ENCODE results near the gene RAB23.

Gene RAB23

GRCh38 chr6:57242505-57242904 is 20.4 kb upstream of the RAB23 start:
- DNase-seq: no peak

DNA sequence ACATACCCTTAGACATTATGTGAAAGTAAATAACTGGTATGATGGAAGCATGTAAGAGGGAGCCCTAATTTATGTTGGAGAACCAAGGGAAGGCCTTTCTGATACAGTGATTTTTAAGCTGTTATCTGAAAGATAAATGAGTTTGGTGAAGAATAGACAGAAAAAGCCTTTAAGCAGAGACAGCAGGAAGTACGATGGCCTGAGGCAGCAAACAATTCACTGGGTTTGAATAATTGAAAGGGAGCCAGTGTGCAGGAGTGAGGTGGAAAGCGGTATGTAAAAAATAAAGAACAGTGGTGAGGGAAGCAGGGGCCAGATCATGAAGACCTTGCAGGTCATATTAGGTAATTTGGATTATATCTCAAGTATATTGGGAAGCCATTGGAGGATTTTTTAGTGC is 4.1 kb upstream of the RAB23 start:
- peak; percentile 26 for DNase-seq

DNA sequence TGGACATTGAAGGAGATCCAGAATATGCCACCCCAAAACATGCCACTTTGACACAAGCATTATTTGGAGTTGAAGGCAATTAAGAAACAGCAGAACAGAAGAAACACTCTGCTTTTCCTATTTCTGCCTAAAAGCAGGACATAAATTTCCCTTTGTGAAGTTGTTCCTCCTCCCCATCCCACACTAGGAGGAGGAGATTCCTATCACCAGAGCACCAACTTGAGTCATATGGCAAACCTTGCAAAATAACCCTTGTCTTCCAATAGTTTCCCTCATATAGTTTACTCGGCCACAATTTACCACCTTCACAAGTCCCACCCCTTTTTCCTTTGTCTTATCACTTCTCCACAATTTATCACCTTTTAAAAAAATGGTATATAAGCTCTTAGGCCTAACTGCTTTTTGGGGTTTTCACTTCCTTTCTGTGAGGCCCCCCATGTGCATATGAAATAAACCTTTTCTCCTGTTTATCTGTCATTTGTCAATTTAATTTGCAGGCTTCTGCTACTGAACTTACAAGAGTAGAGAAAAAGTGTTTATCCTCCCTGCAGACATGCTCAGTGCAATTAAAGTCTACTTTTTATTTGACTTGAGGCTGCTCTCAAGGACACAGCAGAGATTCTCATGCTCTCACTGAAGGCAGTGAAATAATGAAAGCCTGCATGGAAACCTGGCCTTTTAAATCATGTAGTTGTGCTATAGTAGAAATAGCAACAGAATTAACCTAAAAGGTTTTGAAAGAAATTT is 2.8 kb upstream of the RAB23 start:
- DNase-seq: no peak

DNA sequence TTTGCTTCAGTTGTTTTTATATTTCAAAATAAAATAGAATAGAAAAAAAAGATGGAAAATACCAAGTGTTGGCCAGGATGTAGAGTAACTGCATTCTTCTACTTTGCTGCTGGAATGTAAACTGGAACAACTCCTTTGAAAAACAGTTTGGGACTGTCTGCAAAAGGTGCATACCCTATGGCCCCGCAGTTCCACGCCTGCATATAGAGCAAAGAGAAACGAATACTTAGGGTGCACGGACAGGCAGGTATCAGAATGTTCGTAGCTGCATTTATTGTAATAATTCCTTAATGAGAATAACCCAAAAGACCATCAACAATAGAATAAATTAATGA is 603 bp upstream of the RAB23 start:
- no peak for DNase-seq

- peak; percentile 86 for DNase-seq
These were observed 744 bp downstream of the RAB23 start for GRCh38 chr6:57221191-57221935.

GRCh38 chr6:57220083-57220703 is 1.9 kb downstream of the RAB23 start:
- no peak for DNase-seq

DNA sequence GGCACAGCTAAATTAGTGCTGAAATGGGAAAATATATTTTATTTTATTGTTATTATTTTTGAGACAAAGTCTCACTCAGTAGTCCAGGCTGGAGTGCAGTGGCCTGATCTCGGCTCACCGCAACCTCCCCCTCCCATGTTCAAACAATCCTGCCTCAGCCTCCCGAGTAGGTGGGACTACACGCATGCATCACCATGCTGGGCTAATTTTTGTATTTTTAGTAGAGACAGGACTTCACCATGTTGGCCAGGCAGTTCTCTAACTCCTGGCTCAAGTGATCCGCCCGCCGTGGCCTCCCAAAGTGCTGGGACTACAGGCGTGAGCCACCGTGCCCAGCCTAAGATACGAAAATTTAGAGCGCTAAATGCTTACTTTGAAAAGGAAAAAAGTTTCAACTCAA is 4.8 kb downstream of the RAB23 start:
- no peak for DNase-seq

GRCh38 chr6:57216235-57217101 is 5.6 kb downstream of the RAB23 start:
- DNase-seq: no peak

- DNase-seq: no peak
These were observed 6.8 kb downstream of the RAB23 start for GRCh38 chr6:57215260-57215659.

DNA sequence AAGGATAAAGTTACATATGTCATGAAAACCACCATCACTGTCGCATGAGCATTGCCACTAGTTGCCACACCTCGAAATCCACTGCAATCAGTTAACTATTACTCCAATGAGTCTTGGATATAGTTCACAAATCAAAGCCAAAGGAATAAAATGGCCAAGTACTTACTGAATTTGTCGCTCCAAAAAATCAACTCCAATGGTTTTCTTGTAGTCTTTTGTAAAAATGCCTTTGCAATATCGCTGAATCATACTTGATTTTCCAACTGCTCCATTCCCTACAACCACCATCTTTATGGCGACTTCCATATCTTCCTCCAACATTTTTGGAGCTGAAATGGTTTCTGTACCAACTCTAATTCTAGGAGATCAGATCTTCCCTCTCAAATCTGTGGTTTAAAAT is 12.0 kb downstream of the RAB23 start:
- no peak for DNase-seq

DNA sequence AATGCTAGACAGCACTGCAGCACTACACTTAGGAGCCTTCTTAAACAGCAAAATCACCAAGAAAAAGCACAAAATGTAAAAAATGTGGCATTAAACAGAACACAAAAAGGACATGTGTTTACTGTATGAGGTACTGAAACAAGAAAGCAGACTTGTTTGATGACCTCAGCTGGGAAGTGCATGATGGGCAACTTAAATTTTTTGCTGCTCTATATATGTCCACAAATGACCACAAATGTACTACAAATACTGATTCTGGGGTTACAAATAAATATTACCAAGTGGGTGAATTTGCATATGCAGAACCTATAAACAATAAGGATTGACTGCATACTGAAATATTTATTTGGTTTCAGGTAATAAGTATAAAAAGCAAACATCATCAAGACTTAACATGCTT is 13.1 kb downstream of the RAB23 start:
- DNase-seq: no peak

- no peak for DNase-seq
These were observed 14.2 kb downstream of the RAB23 start for GRCh38 chr6:57207872-57208271.

DNA sequence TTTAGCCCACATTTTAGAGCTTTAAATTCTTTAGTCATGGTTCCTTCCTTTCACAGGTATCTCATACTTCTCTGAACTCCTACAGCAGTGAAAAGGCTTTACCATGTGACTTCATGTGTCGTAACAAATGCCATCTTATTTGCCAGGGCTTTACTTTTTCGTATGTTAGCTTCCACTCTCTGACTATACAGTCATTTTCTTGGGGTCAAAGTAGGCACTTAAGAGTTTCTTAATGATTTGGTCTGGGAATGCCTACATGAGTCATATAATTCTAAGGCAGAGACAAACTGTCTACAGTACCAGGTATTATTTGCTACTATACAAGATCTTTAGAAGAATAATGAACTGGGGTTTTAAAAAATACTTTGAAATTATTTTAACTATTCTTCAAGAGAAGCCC is 15.0 kb downstream of the RAB23 start:
- no peak for DNase-seq

DNA sequence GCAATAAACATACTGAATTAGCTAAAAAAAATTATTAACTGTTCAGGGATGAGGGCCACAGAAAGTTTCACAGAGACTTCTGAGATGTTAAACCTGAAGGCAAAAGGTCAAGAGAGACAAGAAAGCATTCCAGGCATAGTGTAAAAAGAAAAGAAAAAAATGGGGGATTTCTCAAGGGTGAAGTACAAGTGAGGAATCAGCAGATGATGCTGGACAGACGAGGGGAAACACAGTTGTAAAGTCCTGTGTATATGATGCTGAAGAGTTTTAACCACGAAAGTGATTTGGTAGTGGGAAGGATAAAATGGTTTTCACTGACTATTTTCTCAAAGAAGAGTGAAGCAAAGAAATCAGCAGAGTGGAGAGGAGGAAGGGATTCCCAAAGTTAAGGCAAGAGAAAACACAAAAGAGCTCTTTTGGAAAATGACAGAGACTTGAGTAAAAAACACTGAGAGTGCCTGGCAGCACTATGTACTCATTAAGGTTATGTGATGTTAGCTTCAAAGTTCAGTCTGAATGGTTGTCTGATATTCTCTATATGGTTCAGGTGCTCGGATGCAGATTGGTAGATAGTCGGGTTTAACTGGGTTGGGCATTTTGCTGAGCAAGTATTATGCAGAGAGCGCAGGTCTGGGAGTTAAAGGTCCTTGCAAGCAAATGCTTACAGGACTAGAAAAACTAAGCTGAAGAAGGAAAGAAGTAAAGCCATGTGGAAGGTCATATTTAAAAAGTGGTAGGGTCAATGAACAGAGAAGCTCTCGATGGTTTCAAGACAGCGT is 16.4 kb downstream of the RAB23 start:
- no peak for DNase-seq

DNA sequence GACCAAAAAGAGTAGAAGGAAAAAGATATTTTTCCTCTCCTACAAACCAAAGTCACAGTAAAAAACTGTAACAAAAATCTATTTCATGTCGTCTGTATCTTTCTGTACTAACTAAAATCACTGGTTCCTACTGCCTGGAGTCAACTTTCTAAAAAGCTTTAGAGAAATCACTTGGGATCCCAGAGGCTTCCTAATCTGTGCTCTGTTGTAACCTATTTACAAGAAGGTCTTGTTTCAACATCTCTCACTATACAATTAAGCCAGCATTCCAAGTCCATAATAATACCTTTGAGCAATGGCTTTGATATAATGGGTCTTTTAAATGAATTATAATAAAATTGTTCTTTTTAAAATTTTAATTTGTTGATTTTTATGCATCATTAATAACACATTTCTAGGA is 20.4 kb downstream of the RAB23 start:
- no peak for DNase-seq

- DNase-seq: no peak
These were observed 23.0 kb downstream of the RAB23 start for GRCh38 chr6:57198926-57199636.

DNA sequence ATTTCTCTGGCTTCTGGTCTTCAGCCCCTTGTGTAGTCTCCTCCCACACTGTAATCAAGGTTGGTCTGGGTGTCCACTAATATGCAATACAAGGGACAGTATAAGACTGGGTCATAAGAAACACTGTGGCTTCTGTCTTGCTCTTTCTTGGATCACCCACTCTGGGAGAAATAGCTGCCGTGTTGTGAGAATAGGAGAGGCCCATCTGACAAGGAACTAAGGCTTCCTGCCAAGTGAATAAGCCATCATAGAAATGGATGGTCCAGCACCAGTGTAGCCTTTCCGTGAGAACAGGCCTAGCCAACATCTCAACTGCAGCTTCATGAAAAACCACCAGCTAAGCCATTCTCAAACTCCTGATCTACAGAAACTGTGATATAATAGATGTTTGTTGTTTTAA is 26.6 kb downstream of the RAB23 start:
- no peak for DNase-seq

DNA sequence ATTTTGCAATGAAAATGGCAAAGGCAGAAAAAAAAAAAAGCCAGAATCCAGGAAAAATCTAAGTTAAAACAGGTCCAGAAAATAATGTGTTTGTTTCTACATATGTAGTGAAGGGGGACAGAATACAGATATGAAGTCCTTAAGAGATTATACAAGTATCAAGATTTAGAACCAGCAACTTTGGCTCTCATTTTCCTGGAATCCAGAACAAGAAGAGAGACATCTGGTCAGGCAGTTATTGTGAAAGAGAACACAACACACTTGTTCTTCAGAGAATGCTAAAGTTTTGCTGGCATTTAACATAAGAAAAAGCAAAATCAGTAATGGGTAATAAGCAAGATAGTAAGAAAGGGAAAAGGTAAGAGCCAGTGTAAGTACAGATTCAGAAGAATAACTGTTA is 28.9 kb downstream of the RAB23 start:
- DNase-seq: no peak

- no peak for DNase-seq
These were observed 32.0 kb downstream of the RAB23 start for GRCh38 chr6:57190140-57190539.

DNA sequence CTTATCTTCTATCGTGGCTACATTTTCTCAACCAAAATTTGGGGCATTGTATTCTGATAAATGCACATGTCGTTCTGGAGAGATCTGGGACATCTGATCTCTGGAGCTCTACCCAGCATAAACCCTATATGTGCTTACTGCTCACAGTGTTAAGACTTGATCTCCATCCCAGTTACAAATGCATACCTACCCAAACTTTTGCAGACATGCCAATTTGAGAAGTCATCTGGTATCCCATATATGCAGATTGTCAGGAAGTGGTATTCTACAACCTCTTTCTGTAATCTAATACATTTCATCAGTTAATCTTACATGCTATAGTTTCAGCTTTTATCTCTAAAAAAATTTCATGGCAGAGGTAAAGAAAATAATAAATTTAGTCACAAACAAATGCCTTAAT is 38.8 kb downstream of the RAB23 start:
- no peak for DNase-seq

DNA sequence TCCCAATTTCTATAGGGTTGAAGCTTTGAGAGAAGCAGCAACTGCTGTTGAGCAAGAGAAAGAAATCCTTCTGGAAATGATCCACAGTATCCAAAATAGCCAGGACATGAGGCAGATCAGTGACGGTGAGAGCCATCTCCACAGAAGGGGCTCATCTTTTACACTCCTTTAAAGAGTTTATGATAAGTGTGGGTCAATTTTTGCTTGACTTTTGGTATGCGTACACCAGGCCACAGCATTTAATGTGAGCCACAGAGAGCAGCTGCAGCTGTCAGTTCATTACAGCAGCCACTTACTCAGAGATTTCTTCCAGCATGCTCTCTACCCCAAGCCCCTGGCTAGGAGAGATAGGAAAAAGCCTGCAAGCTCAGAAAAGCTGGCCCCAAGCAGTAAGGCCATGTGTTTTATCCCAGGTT is 40.1 kb downstream of the RAB23 start:
- peak; percentile 20 for DNase-seq

GRCh38 chr6:57180596-57180995 is 41.5 kb downstream of the RAB23 start:
- no peak for DNase-seq

All from retina (tissue), 1 donor.